Cortex of kidney (tissue), 1 donor: ENCODE data around the gene AIG1.

Experiments used
- DNase-seq: peaks from one replicate; lab custom pipeline; 2025; lab: John Stamatoyannopoulos, UW

The AIG1 gene

GRCh38 chr6:143097224-143097795, 36.6 kb downstream of the AIG1 start:
- DNase-seq = no peak

DNA sequence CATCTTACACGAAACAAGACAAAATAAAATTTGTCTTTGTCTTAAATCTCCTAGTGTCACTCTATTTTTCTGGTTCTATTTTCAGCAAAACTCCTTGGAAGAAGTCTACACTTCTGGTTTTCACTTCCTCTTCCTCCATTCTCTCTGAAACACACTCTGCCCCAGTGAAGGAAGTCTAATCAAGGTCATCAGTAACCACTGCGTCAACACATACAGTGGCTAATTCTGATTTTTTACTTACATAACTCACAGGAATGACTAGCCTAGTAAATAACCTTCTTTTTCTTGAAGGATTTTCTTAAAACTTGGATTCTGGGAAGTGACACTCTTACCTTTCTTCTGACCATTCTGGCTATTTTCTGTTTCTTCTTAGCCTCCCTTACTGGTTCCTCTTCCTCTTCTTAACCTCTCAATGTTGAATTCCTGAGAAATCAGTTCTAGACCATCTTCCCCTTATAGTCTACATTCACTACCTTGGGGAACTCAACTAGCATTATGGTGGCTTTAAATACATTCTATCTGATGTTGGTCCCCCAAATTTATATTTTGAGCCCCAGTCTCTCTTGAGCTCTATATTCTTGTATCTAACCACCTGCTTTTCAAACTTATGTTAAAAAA, 37.5 kb downstream of the AIG1 start:
- DNase-seq = no peak

GRCh38 chr6:143099647-143100046, 39.0 kb downstream of the AIG1 start:
- DNase-seq = no peak

DNA sequence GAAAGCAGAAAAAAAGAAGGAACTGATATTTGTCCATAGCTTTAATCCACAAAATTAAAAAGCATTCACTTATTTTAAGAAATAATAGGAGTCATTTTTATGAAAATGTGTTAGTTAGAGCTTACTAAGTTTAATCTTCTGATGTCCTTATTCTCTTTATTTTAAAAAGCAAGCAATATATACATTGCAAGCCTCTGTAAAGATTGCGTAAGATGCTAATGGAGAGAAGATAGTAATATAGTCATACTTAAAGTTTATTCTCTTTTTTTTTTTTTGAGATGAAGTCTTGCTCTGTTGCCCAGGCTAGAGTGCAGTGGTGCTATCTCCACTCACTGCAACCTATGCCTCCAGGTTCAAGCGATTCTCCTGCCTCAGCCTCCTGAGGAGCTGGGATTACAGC, 39.7 kb downstream of the AIG1 start:
- no peak for DNase-seq

GRCh38 chr6:143103916-143104315, 43.2 kb downstream of the AIG1 start:
- DNase-seq = no peak

GRCh38 chr6:143107440-143107839, 46.8 kb downstream of the AIG1 start:
- DNase-seq = no peak

- DNase-seq = no peak
Measured at GRCh38 chr6:143107911-143108761, 47.4 kb downstream of the AIG1 start.

- DNase-seq = no peak
Measured at GRCh38 chr6:143109196-143109595, 48.5 kb downstream of the AIG1 start.

- no peak for DNase-seq
Measured at GRCh38 chr6:143110572-143110971, 49.9 kb downstream of the AIG1 start.

- no peak for DNase-seq
Measured at GRCh38 chr6:143110996-143111395, 50.3 kb downstream of the AIG1 start.

- DNase-seq = no peak
Measured at GRCh38 chr6:143111443-143111842, 50.8 kb downstream of the AIG1 start.

GRCh38 chr6:143112084-143112768, 51.5 kb downstream of the AIG1 start:
- no peak for DNase-seq

GRCh38 chr6:143112837-143113236, 52.1 kb downstream of the AIG1 start:
- DNase-seq = no peak

DNA sequence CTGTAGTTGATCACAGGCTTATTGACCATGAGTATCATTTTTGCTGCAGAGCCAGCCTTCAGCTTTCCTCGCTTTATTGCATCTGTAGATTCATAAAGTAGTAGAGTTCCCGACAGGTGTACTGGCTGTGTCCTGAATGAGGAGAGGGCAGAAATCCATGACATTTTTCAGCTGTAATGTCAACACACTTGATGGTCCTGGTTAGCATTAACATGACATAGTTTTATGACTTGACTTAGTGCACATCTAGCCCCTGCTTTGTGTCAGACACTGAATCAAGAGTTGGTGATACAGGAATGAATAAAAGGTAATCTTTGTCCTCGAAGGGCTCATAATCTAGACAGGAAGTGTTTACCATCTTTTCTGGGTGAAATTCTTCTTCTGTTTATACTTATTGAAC, 55.0 kb downstream of the AIG1 start:
- DNase-seq = no peak

DNA sequence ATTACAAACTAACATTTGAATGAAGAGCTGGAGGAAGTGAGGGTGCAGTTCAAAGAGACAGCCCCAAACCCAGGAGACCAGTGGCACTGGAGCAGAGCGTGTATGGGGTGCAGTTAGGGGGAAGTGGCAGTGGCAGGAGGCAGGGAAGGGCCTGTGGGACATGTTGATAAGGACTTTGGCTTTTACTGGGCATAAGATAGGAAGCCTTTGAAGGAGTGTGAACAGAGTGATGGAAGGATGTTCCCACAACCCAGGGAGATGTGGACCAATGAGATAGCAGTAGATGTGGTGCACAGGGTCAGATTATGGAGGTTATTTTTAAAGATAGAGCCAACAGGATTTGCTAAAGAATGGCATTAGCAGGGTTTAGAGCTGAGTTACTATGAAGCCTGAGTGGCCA, 56.4 kb downstream of the AIG1 start:
- DNase-seq = no peak

GRCh38 chr6:143119260-143119659, 58.6 kb downstream of the AIG1 start:
- no peak for DNase-seq

- no peak for DNase-seq
Measured at GRCh38 chr6:143123081-143123480, 62.4 kb downstream of the AIG1 start.

DNA sequence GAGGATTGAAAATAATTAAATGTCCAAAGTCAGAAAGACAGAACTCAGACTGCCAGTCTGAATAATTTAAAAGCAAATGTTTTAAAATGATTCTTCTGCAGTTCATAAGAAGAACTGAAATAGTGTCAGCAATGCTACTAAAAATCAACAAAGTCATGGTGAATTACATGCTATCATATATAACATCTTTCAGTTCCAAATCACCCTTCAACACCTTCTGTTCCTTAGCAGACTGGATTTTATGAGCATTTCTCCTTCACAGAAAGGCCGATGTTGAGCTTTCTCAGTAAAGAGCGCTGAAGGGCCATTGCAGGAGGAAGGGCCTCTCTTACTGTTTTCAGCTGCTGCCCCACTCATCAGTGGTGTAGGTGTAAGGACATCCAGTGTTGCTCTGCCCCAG, 63.3 kb downstream of the AIG1 start:
- DNase-seq = no peak

DNA sequence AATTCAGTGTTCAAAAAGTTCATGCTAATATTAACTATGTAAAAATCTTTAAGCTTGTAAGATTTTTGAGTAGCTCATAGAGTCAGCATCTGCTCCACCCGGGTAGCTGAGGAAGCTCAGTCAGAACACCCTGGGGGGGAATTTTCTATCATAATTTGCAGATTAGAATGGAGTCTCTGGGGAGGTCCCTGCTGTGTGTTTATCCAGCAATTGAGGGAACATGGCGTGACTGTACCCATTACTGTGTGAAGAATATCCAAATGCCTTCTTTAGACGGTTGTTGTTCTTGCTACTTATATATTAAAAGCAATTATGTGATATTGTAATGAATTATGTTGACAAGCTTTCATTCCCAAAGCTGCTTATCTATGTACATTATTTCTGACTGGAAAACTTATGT, 64.8 kb downstream of the AIG1 start:
- DNase-seq = no peak

DNA sequence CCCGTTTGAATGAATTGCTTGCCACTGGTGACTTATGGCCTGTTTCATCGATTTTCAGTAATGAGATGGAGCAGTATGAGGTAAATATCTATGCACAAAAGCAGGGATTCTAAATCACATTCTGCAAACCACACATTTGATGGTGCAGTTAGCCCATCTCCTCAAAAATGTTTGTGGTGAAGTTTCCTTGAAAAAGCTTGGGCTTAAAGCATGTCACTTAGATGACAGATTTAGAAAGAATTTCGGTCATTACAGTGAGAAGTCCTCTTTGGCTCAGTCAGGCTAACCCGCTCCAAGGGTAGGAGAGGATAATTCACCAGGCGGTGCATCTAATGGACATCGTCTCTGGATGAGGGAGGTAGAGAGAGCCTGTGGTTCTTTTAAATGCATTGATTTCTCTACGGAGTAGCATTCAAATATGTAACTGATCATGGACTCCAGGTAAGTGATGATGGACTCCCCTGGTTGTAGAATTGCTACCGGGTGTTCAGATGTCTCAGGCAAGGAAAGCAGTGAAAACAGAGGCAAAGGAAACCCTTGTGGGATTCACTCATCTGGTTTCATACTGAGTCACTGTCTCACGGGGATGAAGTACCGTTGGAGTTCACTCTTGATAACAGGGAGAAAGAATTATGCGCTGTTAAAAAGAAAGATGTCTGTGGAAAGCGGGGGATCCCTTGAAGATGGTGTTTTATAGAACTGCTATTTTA, 65.3 kb downstream of the AIG1 start:
- DNase-seq = no peak

DNA sequence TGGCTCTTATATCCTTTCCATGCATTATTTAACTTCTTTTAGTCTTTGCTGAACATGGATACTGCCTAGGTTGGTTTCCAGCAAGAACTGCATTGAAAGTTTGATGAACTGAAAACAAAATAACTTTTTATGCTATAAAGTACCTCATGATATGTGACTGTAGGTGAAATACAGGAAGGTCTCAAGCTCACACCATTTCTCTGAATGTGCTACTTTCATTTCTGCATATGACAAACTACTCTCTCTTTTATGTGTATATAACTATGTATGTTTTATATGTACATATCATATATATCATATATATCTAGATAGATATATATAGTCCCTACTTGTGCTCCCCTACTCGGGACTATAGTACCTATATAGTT, 65.9 kb downstream of the AIG1 start:
- no peak for DNase-seq
